HG03108 (cell line): ENCODE data around the gene ATP9B.
"Not testable (repeated sequence)": the region's sequence is repeated elsewhere in the genome, so short reads cannot be mapped to it uniquely, and the experiment has no call there.

Experiments used
- ATAC-seq: cut with Tn5 transposase; IDR thresholded peaks from one replicate; pipeline ENCODE4 v1.9.1; 2021; ENCODE audit warnings: moderate library complexity; ENCODE audit not compliant: unreplicated experiment

The ATP9B gene

DNA sequence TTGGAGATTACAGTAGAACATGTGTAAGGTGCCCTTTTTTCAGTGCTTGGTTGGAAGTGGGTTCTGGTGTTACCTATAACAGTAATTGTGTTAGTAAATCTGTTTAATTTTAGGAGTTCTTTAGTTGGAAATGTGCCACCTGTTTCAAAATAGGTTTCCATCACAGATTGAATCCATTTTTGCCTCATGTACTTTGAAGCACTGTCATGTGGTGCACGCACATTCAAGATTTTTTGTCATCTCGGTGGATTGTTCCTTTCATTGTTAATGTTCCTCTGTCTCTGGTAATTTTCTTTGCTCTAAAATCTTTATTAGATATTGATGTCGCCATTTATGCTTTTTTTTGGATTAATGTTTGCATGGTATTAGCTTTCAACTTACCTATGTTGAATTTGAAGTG, 1.3 kb downstream of the ATP9B start:
- no peak for ATAC-seq

DNA sequence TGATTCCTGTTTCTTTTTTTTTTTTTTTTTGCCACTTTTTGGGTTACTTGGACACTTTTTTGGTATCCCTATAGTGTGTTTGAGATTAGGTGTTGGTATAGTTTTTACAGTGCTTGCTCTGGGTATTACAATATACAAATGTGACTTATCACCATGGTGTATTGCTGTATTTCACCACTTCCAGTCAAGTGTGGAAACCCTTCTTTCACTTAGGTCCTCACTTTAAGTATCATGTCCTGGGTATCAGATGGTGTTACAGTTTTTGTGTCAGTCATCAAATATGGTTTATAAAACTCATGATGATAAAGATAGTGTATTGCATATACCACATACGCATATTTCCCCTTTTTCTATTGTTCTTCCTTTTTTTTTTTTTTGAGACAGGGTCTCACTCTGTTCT, 1.8 kb downstream of the ATP9B start:
- ATAC-seq = no peak

DNA sequence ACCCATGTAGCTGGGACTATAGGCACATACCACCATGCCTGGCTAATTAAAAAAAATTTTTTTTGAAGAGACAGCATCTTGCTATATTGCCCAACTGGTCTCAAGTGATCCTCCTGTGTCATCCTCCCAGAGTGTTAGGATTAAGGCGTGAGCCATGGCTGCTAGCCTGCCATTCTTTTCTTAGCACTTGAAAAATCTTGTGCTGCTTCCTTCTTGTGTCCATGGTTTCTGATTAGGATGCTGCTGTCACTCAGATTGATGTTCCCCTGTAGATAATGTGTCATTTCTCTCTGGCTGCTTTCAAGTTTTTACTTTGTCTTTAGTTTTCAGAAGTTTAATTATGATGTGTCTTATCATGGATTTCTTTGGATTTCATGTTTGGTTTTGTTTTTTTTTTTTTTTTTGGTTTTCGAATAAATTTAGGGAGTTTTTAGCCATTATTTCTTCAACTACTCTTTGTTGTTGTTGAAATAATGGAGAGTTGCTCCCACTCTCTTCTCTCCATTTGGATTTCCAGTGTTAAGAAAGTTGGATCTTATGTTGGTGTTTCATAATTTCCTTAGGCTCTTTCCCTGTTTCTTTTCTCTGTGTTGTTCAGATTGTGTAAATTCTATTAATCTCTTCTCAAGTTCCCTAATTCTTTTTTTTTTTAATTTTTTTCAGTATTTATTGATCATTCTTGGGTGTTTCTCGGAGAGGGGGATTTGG, 2.5 kb downstream of the ATP9B start:
- ATAC-seq = no peak

DNA sequence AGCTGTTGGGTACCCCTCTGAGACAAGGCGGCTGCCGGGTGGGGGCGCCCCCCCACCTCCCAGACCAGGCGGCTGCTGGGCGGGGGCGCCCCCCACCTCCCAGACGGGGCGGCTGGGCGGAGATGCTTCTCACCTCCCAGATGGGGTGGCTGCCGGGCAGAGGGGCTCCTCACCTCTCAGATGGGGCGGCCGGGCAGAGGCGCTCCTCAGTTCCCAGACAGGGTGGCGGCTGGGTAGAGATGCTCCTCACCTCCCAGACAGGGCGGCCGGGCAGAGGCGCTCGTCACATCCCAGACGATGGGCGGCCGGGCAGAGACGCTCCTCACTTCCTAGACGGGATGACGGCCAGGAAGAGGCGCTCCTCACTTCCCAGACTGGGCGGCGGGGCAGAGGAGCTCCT, 3.5 kb downstream of the ATP9B start:
- not testable (repeated sequence) for ATAC-seq

DNA sequence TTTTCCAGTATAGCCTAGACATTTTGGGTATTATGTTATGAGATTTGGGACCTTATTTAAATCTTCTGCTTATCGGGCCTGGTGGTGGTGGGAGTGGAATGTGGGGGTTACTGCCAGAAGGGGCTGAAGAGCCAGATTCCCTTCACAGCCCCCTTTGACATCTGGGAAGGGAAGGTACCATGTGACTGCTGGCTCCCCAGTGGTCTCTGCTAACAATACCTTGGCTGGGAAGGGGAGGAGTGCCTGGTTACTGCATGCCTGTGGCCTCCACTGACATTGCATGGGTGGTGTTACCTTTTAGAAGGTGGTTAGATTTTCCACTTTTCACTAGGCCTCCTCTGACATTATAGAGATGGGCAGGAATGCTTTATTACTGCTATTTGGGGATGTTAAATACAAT, 8.0 kb downstream of the ATP9B start:
- no peak for ATAC-seq

DNA sequence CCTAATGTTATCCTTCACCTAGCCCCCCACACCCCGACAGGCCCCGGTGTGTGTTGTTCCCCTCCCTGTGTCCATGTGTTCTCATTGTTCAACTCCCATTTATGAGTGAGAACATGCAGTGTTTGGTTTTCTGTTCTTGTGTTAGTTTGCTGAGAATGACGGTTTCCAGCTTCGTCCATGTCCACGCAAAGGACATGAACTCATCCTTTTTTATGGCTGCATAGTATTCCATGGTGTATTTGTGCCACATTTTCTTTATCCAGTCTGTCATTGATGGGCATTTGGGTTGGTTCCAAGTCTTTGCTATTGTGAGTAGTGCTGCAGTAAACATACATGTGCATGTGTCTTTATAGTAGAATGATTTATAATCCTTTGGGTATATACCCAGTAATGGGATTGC, 9.6 kb downstream of the ATP9B start:
- ATAC-seq = not testable (repeated sequence)

DNA sequence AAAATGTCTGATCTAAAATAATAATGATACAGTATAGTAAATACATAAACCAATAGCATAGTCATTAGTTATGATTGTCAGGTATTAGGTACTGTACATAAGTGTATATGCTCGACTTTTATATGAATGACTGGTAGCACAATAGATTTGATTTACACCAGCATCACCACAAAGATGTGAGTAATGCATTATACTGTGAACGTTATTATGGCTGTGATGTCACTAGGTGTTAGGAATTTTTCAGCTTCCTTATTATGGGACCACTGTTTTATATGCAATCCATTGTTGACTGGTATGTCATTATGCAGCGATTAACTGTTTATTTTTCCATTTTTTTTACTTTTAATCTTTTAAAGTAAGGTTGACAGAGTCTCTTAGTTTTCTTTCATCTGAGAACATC, 23.7 kb downstream of the ATP9B start:
- ATAC-seq = no peak

DNA sequence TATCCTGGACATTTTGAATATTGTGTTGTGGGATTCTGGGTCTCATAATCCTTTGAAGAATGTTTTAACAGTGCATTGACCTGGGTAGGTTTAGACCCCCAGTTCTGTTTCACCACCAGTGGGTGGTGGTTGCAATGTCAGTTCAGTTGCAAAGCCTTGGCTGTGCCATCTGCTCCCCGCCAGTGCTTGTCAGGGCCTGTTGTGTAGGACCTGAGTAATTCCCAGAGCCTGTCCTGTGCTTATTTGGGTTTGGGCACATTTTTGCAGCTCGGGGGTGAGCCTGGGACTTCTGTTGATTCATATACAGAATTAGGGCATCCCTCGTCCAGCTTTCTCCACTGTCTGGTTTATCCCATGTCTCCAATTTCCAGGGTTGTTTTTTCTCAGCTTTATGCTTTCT, 24.8 kb downstream of the ATP9B start:
- ATAC-seq = no peak

DNA sequence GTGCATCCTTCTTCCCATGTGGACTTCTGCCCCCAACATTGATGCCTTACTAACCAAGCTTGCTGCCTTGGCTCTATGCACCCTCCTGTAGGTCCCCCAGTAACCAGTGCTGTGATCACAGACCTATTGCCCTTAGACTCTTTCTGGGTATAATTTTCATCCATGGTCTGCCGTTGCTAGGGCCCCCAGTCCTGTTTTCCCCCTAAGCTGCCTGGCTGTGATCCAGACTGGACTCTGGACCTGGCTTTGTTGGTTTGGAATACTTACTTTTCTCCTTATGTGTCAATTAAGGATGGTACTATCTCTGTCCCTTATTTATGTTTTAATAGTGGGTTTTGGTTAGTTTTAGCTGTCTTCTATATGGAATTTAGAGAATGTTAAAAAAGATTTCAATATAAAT, 26.0 kb downstream of the ATP9B start:
- no peak for ATAC-seq

DNA sequence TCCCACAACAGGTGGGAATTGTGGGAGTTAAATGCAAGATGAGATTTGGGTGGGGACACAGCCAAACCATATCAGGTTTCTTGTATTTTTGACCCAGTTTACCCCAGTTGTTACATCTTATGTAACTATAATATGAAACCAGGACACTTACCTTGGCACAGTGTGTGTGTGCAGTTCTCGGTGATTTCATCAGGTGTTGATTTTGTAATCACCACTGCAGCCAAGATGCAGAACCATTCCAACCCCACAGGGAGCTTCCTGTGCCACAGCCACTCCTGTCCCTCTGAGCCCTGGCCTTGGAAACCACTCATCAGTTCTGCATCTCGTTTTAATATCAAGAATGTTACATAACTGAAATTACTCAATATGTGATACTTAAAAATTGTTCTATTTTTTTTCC, 31.8 kb downstream of the ATP9B start:
- ATAC-seq = no peak

DNA sequence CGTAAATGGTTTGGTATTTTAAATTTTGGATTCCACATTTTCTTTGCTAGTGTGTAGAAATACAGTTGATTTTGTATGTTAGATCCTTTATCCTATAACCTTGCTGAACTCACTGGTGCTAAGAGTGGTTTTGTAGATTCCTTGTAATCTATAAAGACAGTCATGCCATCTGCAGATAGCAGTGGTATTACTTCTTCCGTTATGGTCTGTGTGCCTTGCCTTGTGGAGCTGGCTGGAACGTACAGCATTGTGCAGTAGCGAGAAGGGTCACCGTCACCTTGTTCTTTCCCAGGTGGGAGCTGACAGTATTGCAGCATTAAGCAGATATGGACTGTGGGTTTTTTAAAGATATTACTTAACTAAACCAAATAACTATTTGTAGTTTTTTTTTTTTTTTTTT, 33.7 kb downstream of the ATP9B start:
- ATAC-seq = no peak

DNA sequence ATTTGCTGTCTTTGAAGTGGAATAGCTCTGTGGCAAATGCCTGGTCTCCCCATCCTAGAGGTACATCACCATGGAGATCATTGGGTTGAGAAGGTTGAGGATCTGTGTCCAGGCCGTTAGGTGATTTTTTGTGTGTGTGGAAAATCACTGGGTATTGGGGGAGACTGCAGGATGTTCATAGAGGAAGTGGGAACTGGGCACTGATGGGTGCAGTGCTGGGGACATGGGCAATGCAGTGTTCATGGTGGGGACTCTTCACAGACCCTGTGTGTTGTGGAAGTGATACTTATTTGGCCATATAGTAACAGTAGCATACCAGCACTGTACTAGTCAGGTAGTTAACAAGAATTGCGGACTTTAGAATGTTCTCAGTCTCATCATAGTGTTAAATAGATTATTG, 34.9 kb downstream of the ATP9B start:
- ATAC-seq = no peak

DNA sequence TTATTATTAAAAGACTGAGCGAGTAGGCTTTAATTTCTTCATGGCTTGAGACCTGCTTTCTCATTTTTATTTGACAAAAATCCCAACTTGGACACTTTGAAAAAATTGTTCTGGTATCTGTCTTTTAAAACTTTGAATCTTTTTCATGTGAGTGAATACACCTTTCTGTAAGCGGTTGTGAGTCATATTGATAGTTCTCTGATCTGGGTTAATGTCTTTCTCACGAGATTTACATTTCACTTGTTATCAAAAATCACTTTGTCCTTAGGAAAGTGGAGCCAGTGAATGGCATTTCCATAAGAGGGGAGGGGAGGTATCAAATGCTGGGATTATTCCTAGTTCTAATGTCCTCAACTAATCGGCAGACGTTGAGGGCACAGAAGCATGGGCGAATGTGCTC, 36.3 kb downstream of the ATP9B start:
- ATAC-seq = no peak

DNA sequence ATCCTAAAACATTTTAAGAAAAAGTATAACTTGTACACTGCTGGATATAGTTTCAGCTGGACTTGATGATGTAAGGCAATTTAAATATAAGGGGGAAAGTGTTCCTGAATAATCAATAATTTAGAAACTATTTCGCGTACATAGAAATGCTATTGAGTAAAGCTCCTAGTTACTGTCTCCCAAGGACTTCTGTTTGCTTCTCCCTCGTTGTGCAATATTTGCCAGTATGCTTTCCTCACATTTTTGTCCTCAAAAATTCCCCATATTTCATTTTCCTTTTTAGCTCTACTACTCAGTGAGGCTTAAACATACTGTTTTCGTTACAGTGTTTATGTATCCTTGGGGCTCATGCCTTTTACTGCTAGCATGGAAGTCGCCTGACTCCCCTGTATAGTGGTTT, 36.9 kb downstream of the ATP9B start:
- no peak for ATAC-seq

DNA sequence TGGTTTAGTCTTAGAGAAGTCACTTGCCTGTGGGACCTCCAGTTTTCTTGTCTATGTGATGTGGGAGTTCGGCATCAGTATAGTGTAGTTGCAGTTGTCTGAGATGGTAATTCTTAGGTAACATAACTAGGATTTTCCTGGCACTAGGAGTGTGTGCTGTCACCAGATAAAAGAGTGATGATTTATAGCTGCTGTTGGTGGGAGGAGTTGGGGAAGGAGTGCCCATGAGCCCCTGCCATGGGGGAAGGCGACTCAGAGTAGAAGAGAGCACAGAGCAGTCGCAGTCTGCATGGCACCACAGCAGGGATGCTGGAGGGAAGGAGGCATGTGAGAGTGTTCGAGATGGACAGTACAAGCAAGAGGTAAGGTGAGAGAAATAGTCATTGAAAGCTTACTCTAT, 38.7 kb downstream of the ATP9B start:
- no peak for ATAC-seq

DNA sequence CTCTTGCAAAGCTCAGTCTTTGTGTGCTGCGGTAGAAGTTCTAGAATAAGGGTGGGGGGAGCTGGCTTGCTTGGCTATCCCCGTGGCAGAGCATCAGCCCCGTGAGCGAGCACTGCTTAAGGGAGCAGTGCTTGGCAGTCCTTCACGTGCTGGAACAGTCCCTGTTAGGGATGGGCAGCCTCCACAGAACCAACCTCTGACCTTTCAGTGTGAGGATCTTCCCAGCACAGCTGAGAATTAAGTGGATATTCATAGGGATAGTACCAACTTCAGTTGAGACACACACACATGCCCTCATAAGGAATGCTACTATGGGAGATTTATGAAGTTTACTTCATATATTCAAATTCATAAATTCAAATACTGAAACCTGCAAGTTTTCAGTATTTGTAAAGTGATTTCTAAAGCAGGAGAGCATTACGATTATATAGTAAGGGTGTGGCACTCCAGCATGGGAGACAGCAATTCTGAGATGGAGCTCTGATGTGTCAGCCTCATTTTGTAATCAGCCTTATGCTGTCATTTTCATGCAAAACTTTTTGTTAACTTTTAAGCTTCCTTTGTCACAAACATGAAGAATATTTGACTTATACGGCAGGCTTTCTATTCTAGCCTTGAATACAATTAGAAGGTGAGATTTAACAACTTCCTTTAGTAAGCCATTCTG, 39.5 kb downstream of the ATP9B start:
- ATAC-seq = no peak

DNA sequence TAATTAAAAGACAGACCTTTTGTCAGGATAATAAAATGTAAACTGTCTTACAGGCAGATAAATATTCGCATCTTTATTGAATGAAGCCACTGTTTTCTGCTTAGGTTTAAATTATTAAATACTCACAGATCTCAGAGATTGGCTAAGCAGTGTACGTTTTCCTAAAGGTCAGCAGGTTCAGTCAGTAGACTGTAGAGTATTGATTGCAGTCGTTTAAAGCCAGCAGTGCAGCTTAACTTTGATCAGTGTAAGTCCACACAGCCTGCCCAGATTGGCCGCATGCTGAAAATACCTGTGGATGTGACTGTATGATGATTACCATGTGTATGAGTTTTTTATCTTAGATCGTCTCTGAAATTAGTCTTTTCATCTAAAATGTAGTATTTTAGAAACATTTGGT, 42.3 kb downstream of the ATP9B start:
- no peak for ATAC-seq

DNA sequence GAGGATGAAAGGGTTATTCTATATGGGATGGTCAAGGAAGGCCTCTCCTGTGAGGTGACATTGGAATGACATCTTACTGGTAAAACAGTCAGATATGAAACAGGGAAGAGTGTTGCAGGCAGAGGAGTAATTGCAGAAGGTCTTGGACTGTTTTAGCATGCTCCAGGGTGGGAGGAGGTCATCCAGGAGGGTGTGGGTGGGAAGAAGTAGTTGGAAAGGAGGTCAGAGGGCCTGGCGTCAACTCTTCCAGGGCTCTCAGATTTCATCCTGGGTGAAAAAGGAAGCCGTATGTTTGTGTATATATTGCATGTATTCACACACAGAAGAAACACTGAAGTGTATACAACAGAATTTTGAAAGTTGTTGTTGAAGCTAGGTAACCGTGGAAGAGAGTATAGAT, 48.2 kb downstream of the ATP9B start:
- ATAC-seq = no peak

DNA sequence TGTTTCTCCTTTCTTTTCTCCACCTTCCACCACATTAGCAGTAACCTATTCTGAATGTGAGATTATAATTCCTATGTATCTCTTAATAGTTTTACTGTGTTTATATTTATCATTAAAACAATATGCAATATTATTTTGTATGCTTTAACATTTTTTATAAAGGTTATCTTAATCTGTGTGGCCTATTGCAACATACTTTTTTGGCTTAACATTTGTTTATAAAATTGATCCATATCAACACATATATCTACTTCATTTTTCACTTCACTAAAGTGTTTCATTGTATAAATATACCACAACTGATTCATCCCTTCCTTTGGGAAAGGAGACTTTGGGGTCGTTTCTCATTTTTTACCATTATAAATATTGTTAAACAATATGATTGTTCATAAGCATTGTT, 48.6 kb downstream of the ATP9B start:
- ATAC-seq = no peak

DNA sequence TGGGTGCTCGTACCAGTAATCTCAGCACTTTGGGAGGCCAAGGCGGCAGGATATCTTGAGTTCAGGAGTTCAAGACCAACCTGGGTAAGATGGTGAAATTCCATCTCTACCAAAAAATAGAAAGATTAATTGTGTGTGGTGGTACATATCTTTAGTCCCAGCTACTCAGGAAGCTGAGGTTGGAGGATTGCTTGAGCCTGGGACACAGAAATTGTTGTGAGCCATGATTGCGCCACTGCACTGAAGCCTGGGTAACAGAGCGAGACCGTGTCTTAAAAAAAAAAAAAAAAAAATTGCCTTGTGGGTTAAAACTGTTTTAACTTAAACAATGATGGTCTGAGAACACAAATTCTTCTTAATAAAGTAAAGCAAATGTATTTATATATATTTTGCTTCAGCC, 49.6 kb downstream of the ATP9B start:
- no peak for ATAC-seq

DNA sequence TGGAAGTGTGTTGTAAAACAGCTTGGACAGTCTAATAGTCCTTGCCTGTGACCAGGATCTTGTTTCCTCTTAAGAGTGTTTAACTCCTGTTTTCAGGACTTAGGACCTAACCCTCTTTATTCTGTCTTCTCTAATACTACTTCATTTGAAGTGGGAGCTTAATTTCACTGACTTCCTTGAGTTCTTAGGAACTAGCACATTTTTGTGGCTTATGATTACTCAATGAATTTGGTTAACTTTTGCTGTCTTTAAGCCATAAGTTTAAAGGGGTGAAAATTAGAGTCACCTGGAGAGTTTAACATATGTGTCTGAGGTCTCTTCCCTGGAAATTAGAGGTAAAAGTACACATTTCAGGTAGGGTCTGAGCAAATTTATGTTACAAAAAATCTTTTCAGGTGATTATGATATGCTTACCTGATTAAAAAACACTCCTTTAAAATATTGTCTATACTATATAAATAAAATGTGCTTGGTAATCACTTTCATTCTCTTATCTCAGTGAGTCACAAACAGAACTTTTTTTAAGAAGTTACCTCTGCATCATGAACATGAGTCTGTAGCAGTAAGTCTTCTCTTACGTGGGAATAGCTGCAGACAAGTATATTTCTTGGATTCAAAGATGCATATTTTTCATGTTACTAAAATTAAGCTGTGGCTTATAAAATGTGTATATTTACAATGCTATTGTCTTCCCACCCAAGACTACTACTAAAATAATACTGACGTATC, 52.7 kb downstream of the ATP9B start:
- ATAC-seq = no peak

DNA sequence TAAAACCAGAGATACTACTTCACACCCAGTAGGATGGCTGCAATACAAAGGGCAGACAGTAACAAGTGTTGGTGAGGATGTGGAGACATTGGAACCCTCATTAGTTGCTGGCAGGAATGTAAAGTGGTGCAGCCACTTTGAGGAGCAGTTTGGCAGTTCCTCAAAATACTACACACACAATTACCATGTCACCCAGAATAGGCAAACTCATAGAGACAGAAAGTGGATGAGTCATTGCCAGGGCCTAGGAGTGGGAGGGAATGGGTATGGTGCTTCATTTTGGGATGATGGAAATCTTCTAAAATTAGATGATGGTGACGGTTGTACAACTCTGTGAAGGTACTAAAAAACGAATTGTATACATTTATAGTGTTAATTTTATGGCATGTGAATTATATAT, 54.8 kb downstream of the ATP9B start:
- no peak for ATAC-seq
